G401 (cell line): ENCODE results near the gene HTT. TPM values are rescaled to one million over a fixed set of nuclear protein-coding genes. Genes with fewer than 3 reads are reported as not detected.
"Not testable (repeated sequence)": the region's sequence is repeated elsewhere in the genome, so short reads cannot be mapped to it uniquely, and the experiment has no call there.

ENCODE experiments used
- DNase-seq: peaks from one replicate; pipeline ENCODE4 v3.0.0-alpha.2; 2015; ENCODE audit warnings: low spot score
- in situ Hi-C: cut with HindIII; loops from 2 replicates; pipeline ENCODE4 v1.10.0; 2016; ENCODE audit warnings: low sequenced_read_pairs, mixed read lengths
- total RNA-seq: library from RNA; depleted of rRNA; stranded (reverse); fragments of >200 nt; shearing (Covaris generic); gene quantifications from 2 replicates; pipeline ENCODE4 v1.2.3, GENCODE V29; 2014

HTT gene
- total RNA-seq, 1 experiment from 2014 or later: 52.6 TPM

DNA sequence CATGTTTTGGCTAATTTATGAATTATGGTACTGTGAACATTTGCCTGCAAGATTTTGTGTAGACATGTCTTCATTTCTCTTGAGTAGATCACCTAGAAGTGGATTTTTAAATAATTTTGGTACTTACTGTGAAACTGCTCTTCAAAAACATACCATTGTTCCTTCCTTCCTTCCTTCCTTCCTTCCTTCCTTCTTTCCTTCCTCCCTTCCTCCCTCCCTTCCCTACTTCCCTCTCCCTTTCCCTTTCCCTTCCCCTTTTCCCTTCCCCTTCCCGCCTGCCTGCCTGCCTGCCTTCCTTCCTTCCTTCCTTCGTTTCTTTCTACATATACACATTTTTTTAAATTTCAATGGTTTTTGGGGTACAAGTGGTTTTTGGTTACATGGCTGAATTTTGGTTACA lies 63.4 kb downstream of the HTT start:
- no peak for DNase-seq
- in situ Hi-C loops: no loop called here

DNA sequence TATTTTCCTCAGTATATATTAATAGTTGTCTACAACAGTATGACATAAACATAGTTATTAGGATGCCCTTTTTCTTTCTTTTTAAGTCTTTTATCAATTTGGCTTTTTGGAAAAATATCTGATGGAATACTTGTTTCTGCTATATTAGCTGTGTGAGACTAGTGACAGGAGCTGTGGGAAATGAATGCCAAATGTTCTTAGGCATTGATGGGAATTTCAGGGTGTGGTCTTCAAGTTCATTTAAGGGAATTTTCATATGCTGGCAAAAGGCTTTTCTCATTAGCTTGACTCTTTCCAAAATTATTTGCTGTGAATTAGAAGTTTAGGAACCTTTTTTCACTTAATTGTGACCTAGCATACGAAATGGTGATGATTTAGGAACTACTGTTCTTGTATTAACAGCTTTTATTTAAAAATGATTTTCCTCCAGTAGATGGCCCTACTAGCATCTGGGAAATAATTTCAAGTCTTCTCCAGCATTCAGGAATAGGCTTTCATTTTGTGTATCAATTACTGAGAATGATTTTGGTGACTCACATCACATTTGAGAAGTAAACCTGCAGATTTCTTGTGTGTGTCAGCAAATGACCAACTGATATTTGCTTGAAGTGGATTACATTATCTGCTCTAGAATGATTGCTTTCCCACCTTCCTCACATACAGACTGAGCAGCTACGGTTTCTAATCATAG lies 70.9 kb downstream of the HTT start:
- in situ Hi-C loops: no loop called here

DNA sequence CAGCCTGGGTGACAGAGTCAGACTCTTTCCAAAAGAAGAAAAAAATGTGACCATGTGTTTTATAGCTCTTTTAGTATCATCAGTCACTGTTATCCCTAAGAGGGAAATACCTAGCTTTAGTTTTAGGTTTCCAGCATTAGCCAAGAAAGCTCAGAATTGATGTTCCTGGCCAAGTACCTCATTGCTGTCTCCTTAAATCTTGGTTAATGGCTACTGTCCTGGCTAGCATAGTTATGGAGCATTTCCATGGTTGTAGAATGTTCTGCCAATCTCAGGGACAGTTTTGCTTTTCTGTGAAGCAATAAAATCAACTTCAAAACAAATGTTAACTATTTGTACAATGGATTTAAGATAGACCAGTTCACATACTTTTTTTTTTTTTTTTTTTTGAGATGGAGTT lies 74.4 kb downstream of the HTT start:
- in situ Hi-C loops: no loop called here
- no peak for DNase-seq

More for the DNA sequence above, 70.9 kb downstream of the HTT start:
- peak; percentile 42 for DNase-seq

DNA sequence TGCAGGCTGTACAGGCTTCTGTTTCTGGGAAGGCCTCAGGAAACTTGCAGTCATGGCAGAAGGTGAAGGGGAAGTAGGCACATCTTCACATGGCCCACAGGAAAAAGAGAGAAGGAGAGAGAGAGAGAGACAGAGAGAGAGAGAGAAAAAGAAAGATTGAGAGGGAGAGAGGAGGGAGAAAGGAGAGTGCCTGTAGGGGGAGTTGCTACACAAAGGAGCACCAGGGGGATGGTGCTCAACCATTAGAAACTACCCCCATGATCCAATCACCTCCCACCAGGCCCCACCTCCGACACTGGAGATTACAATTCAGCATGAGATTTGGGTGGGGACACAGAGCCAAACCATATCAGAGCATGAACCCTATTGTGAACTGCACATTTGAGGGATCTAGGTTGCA lies 76.8 kb downstream of the HTT start:
- DNase-seq, in situ Hi-C loops: not testable (repeated sequence)

DNA sequence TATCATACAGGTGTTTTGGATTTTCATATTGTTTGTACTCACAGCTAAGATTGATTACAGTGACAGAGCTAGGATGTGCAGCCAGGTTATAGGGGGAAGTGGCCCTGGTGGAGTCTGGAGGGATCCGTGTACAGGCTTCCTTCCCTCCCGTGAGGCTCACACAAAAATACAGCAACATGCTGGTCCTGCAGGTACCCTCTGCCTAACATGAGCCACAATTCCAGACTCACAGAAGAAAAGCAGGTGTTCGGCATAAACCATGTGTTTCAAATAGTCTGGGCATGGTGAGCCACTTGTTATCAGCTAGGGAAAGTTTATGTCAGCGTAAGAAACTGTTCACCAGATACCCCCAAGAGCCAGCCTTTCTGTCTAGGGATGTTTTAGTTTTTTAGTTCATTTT lies 82.9 kb downstream of the HTT start:
- no peak for DNase-seq
- in situ Hi-C loops: no loop called here

DNA sequence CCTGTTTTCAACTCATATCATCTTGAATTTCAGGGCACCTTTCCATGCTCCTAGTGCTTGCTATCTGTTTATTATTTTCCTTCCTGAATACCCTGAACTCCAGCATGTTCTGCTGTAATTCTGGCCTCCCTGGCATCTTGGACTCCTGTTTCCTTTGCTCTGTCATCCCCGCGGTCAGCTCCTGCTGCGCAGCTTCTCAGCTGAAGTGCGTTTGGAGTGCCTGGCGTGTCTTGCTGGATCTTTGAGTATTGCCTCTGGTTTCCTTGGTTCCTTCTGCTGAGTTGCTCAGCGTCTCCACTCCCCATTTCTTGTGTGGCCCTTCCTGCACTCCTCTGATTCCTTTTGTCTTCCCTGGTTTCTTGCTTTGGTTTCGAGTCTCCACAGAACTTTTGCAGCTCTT lies 84.4 kb downstream of the HTT start:
- in situ Hi-C loops: no loop called here
- no peak for DNase-seq

DNA sequence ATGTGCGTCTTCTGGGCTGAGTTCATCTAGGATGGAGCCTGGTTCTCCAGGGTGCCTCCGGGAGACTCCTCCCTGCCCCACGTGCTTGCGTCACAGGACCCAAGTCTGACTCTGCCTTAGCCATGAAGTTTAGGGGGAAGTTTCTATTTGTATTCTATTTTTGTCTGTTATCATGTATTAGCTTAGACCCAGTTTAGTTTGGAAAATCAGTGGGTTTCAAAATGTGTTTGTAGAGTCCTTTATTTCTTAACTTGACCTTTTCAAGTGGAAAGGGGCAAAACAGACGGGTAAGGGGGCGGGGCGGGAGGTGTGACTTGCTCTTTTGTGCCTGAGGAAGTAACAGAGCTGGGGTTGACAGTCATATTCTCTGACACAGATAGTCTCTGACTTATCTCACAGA lies 86.0 kb downstream of the HTT start:
- DNase-seq: no peak
- in situ Hi-C loops: no loop called here

DNA sequence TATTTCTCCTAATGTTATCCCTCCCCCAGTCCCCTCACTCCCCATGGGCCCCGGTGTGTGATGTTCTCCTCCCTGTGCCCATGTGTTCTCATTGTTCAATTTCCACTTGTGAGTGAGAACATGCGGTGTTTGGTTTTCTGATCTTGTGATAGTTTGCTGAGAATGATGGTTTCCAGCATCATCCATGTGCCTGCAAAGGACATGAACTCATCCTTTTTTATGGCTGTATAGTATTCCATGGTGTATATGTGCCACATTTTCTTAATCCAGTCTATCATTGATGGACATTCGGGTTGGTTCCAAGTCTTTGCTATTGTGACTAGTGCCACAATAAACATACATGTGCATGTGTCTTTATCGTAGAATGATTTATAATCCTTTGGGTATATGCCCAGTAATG lies 86.6 kb downstream of the HTT start:
- DNase-seq, in situ Hi-C loops: not testable (repeated sequence)

DNA sequence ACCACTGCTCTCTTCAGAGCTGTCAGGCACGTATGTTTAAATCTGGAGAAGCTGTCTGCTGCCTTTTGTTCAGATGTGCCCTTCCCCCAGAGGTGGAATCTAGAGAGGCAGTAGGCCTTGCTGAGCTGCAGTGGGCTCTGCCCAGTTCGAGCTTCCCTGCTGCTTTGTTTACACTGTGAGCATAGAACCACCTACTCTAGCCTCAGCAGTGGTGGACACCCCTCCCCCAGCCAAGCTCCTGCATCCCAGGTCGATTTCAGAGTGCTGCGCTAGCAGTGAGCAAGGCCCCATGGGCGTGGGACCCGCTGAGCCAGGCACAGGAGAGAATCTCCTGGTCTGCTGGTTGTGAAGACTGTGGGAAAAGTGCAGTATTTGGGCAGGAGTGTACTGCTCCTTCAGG lies 92.0 kb downstream of the HTT start:
- in situ Hi-C loops, DNase-seq: not testable (repeated sequence)

DNA sequence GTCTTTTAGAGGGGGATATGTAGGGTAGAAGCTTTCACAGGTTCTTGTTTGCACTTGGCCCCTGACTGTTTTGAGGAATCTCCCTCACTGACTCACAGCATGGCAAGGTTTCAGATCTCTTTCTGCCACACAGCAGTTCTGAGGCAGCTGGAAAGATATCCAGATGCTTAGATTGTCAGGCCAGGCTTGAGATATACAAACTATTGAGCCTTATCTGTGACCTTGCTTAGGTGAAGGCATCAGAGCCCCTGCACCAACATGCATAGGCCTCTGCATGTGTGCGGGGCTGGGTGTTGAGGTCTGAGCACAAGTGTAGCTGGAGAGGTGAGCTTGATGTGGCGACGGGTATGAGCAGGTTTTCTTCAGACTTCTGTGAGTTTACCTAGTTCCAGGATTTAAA lies 93.5 kb downstream of the HTT start:
- no peak for DNase-seq
- in situ Hi-C loops: no loop called here

DNA sequence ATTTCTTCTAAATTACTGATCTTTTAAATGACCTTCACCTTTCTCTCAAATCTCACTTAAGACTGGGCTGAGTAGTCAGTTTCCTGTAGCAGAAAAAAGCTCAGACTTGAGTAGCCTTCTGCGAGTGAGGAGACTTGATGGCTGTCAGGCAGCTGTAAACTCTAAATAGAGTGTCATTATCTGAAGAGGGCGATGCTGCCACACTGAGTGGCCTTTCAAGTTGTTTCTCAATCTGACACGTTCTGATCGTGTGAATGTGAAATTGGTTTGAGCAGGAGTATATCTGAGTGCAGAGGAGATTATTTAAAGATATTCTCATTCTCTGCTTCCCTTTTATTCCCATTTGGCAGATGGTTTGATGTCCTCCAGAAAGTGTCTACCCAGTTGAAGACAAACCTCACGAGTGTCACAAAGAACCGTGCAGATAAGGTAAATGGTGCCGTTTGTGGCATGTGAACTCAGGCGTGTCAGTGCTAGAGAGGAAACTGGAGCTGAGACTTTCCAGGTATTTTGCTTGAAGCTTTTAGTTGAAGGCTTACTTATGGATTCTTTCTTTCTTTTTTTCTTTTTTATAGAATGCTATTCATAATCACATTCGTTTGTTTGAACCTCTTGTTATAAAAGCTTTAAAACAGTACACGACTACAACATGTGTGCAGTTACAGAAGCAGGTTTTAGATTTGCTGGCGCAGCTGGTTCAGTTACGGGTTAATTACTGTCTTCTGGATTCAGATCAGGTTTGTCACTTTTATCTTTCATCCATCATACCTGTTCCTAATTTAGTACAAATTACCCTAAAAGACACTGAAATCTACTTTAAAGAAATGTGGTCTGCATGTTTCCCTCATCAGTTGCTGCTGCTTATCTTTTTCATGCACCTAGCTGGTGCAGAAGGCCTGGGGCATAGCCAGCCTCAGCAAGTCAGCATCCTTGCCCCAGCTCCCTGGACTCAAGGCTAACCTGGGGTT lies 100.2 kb downstream of the HTT start:
- DNase-seq: no peak
- in situ Hi-C loops: no loop called here

DNA sequence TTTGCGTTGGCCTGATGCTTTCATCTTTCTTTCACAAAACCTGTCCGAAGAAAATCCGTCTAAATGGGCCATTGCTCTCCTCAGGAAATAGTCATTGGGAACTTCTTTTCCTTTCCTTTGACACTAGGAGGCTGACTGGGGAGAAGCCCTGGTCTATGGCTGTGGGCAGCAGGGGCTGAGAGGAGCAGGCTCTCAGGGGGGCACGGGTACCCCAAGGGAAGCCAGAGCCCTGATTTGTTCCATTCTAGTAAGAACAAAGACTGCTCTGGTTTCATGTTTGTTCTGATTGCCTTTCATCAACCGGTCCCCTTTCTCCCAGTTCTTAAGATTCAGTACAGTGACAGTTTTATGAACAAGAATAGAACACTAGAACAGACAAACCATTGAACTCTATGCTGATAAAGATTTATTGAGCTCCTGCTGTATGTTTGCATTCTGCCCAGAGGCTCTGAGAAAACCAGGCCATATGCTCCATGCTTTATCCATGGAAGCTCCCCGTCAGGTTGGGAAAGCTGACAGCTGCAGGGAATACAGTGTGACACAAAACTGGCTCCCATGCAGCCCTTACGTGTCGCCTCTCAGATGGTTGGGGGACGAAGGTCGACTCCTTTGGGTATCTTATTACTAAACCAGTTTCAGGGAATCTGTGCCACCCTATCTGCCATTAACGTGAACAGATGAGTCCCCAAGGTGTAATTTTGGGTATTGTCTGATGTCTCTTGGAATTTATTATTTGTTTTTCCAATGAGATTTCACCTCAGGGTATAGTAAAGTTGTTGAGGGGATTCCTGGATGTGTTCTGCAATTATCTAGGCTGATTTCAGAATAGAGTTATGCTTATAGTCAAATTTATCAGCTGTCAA lies 102.1 kb downstream of the HTT start:
- in situ Hi-C loops: no loop called here
- DNase-seq: peak; percentile 57

DNA sequence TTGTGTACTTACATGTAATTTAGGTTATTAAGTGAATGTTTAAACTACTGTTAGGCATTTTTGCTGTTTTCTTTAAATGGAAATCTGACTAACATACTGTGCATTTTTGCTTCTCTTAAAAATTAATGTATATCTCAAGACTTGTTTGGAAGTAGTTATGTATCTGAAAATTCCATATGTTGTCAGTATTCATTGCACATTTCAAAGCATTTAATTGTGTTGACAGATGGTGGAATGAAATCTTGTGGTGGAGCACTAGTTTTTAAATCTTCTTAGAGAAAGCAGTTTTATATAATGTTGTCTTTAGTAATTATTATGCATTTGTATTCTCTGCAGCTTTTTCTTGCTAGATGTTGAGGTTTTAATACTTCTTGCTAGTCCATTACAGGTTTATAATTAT lies 102.9 kb downstream of the HTT start:
- in situ Hi-C loops: no loop called here
- DNase-seq: no peak

DNA sequence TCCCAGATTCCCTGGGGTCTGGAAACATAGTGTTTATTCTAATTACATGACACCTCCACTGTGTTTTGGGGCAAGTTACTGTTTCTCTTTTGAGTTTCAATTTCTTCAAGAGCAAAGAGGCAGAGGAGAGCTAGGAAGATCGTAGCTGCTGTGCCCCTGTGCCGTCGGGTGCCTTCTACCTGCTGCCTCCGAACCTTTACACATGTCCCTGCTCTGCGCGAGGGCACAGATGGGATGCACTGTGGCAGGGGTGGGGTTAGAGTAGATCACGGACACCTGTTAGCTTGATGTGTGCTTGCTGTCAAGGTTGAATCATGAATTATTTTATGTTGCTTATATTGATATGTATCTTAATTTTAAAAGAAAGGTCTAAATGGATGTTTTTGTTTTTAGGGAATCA lies 103.4 kb downstream of the HTT start:
- in situ Hi-C loops: no loop called here
- no peak for DNase-seq

DNA sequence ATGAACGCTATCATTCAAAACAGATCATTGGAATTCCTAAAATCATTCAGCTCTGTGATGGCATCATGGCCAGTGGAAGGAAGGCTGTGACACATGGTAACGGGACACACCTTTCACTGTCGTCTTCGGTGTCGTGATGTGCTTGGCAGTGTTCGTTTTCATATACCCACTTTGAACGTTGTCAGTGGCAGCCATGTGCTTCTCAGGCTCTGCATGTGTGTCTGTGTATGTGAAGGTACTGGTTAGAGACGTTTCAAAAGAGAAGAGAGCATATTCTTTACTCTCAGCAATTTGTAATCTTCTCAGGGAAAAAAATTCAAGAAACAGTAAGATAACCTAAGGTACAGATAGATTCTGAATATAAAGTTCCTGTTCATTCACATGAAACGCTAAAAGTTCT lies 103.9 kb downstream of the HTT start:
- no peak for DNase-seq
- in situ Hi-C loops: no loop called here

DNA sequence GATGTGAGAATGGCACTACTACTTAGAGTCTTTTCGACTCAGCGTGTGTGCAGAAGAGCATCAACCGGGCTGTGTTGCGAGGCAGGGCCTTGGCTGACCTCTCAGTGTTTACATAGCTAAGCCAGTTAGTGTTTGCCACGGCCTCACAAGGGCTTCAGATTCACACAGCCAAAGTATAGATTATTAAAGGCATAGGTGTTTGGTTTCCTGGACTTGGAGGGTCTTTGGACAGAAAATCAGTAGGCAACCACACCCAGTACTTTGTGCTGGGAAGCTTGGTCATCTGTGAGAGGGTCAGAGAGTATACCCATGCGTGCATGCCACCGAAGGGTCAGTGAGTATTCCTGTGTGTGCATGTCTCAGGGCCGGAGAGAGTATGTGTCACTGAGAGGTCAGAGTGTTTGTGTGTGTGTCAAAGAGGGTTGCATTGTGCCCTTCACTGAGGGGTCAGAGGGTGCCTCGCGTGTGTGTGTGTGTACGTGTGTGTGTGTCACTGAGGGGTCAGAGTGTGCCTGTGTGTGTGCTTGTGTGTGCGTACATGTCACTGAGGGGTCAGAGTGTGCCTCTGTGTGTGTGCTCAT lies 104.7 kb downstream of the HTT start:
- in situ Hi-C loops: no loop called here

DNA sequence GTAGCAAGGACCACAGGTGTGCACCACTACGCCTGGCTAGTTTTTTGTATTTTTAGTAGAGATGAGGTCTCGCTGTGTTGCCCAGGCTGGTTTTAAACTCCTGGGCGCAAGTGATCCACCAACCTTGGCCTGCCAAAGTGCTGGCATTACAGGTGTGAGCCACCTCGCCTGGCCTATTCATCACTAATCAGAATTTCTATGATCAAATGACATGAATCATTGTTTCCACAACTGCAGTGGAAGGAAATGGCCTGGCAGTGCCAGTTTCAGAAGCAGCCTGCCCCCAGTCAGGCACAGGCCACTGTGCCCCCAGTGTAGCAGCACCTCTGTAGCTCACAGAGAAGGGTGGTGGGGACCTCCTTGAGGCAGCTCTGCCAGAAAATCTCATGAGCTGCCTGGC lies 108.5 kb downstream of the HTT start:
- DNase-seq: no peak
- in situ Hi-C loops: no loop called here

More for the DNA sequence above, 104.7 kb downstream of the HTT start:
- no peak for DNase-seq

DNA sequence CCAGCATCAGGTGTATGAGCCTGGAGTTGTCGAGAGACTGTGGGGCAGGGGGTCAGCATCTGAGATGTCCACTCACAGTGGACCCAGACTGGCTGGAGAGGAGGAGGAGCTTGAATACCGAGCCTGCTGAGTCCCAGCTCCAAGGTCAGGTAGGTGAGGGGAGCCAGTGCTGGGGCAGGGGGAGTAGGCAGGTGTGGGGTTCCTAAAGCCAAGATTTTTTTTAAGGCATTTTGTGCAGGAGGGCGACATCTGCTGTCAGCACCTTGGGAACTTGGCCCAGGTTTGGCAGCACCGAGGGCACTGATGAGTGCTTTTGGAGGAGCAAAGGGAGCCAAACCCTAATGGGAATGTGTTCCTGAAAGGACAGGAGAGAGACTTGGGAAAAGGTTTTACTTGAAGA lies 110.2 kb downstream of the HTT start:
- in situ Hi-C loops: no loop called here
- peak; percentile 34 for DNase-seq

DNA sequence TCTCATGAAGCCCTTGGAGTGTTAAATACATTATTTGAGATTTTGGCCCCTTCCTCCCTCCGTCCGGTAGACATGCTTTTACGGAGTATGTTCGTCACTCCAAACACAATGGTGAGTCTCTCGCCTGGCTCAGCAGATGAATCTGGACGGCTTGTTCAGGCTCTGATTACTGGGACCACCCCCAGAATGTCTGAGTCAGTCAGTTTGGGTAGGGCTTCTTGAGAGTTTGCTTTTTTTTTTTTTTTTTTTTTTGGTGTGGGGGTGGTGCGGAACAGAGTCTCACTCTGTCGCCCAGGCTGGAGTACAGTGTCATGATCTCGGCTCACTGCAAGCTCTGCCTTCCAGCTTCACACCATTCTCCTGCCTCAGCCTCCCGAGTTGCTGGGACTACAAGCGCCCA lies 112.1 kb downstream of the HTT start:
- in situ Hi-C loops: no loop called here
- DNase-seq: no peak
